ENCODE measurements around the gene QPCT.
"Not testable (repeated sequence)": the region's sequence is repeated elsewhere in the genome, so short reads cannot be mapped to it uniquely, and the experiment has no call there.

Gene QPCT

DNA sequence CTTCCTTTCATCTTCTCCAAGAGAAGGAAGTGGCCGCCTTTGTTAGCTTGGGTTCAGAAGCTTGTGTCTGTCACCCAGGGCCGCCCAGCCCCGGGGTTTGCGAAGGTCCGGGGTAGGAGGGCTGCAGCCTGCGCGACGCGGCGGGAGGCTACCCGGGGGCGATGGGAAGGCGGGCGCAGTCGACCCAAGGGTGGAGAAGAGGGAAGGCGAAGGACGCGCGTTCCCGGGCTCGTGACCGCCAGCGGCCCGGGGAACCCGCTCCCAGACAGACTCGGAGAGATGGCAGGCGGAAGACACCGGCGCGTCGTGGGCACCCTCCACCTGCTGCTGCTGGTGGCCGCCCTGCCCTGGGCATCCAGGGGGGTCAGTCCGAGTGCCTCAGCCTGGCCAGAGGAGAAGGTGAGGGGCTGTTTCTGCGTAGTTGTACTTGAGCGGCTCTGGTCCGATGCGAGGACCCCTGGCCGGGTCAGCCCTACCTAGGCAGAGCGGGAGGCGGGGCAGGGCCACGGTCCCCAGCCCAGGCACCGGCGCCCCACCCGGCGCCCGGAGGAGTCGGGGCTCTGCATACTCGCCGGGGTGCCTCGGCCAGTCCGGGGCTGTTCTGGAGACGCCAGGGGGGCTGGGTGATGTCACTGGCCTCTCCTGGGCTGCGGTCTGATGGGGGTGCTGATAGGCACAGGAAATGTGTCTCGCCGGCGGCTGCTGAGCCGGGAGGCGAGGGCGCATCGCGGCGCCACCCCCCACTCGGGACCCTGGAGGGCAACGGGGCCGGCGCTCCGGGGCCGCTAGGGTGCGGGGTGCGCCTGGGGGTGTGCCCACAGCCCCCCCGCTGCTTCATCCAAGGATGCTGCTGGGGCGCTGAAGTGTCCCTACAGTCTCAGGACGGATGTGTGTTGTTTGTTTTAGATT lies at the start of gene QPCT:
TSS of gene QPCT (plus strand) at position 178 of the 909 bp plus-strand sequence. CDS start at position 280, 102 bp downstream.
- DNase-seq: peak; percentile 60

DNA sequence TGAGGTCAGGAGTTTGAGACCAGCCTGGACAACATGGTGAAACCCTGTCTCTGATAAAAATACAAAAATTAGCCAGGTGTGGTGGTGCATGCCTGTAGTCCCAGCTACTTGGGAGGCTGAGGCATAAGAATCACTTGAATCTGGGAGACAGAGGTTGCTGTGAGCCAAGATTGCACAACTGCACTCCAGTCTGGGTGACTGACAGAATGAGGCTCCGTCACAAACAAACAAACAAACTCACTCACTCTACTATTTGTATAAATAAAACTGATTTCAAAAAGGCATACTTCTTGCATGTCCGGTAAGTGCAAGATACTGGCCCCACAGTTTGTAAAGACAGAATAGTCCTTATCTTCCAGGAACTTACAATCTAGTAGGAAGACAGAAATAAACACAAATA lies 49.6 kb upstream of the QPCT start:
- DNase-seq: not testable (repeated sequence)

DNA sequence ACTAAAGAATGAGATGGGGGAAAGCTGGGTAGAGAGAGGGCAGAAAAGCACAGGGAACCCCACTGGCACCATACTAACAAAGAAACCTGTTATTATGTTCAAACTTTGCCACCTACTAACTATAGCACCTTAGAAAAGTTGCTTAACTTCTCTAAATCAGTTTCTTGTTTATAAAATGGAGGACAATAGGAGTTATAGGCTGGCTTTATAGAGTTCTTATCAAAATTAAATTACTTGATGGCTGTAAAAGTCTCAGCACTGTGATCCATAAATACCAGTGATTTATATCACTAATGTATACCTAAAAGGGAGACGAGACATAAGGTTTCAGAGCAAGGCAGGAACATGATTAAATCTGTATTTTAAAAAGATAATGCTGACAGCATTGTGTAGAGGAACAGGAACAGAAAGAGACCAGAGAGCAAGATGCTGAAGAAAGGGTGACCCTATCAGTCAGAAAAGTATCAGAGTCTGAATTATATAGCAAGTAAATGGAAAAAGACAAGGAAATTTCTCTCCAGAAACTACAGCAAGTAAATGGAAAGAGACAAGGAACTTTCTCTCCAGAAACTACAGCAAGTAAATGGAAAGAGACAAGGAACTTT lies 48.9 kb upstream of the QPCT start:
- no peak for DNase-seq

DNA sequence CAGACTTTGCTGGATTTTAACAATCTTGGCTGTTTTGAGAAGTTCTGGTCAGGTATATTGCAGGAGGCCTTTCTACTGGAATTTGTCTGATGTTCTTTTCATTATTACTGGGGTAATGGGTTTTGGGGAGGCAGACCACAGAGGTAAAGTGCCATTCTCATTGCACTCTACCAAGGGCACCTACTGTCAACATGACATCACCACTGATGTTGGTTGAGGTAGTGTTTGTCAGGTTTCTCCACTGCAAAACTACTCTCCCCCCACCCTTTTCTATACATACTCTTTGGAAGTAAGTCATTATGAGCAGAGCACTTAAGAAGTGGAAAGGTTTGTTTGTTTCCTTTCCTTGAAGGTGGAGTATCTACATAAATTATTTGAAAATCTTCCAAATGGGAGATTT lies 46.8 kb upstream of the QPCT start:
- no peak for DNase-seq

DNA sequence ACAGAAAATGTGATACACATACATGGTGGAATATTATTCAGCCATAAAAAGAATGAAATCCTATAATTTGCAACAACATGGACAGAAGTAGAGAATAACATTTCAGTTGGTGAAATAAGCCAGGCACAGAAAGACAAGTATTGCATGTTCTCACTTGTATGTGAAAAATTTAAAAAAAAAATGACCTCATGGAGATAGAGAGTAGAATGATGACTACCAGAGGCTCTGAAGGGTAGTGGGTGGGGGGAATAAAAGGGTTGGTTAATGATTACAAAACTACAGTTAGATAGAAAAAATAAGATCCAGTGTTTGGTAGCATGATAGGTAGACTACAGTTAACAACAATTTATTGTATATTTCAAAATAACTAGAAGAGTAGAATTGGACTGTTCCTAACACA lies 44.3 kb upstream of the QPCT start:
- DNase-seq: no peak

DNA sequence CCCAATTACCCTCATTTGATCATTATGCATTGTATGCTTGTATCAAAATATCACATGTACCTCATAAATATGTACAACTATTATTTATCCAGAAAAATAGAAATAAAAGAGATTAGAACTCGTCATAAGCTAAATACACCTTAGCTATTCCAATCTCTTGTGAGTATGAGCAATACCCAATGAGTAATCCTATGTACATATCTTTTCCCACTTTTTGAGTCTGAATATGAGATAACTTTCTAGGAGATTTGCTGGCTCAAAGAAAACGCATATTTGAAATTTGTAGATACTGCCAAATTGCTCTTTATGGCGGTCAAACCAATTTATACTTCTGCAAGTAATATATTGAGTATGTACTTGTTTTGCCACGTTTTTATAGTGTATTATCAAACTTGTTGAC lies 43.9 kb upstream of the QPCT start:
- no peak for DNase-seq

DNA sequence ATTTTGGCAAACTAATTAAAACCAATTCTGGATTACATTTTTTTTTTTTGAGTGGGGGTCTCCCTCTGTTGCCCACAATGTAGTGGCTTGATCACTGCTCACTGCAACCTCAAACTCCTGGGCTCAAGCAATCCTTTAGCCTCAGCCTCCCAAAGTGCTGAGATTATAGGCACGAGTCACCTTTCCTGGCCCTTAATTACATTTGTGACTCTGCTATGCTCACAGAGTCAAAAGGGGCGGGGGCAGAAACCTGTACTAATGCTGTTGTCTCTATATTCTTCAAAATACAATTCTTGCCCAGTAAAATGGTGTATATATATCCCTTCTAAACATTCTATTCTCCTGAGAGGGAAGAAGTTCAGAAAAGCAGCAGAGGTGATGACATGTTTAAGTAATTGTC lies 43.0 kb upstream of the QPCT start:
- no peak for DNase-seq

DNA sequence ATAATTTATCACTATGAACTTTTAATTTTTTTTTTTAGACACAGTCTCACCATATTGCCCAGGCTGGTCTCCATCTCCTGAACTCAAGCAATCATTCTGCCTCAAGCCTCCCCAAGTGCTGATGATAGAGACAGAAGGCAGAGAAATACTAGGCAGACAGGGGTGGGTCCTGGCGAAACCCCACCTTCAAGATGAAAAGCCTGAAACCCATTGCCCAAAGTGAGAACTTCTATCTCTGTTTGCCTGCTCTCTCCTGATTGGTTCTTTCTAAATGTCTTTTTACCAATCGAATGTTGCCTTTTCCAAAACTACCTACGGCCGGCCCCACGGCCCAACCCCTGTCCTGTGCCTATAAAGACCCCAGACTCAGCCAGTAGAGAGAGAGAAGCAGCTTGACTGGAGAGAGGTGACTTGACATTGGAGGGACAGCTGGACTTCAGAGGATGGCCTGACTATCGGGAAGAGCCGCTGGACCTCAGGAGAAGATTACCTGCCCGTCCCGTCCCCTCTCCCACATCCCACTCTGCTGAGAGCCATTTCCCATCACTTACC lies 41.7 kb upstream of the QPCT start:
- DNase-seq: no peak

DNA sequence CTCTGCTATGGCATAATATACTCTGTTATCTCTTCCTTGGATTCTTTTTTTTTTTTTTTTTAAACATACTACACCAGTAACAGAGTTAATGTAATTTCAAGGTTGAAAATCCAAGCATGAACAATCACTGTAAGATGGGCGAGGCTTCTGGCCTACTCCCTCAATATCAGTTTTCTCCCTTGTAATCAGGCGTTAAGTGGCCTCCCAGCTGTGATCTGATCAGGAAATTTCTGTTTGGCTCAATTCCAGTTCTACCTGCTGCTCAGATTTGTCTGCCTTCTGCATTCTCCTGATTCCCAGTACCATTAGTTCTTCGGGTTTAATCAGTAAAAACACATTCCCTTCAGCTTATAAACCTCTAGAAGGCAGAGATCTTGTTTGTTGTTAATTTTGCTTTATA lies 38.4 kb upstream of the QPCT start:
- DNase-seq: no peak

DNA sequence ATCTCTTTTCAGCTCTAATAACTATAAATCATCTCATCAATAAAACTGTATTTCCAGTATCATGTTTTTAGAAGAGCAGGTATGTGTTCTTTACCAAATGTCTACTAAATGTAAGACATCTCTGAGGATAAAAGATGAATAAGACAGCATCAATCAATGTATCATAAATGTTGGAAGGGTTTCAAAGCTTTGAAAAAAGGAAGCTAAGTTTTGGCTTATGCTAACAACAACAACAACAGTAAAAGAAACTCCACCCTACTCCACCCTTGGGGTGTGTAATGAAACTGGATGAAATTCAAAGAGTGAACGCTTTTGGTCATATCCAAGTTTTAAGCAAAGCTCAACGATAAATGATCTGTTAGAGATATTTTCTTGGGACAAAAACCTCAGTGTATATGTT lies 36.9 kb upstream of the QPCT start:
- DNase-seq: no peak

DNA sequence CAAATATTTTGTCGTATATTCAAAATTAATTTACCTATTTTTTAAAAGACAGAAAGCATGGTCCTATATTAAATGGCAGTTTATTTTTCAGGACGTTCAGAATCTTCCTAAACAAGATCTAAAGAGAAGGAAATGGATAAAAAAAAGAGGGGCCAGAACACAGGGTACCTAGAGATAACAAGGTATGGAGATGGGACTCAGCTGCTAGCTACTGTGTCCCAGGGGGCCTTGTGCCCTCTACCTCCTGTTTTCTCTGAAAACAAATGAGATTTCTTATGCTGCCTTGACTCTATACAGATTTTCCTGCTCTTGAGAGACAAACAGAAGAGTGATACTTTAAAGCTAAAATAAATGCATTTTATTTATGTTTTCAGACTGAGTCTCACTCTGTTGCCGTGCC lies 29.1 kb upstream of the QPCT start:
- DNase-seq: no peak

DNA sequence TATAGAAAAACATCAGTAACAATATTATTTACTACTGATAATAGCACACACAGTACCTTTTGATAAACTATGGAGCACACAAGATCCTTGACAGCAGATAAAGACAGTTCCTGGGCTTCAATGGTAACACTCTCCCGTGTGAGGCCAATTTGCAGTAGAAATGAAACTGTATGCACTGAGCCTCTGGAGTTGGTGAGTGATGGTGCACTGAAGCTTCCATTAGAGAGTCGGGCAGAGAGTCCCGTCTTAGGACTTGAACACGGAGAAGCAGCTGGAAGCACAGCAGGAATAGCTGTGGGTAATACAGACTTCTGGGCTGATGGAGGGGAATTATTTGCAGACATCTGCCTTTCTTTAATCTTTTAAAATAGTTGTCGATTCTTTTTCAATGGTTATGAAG lies 28.2 kb upstream of the QPCT start:
- no peak for DNase-seq

DNA sequence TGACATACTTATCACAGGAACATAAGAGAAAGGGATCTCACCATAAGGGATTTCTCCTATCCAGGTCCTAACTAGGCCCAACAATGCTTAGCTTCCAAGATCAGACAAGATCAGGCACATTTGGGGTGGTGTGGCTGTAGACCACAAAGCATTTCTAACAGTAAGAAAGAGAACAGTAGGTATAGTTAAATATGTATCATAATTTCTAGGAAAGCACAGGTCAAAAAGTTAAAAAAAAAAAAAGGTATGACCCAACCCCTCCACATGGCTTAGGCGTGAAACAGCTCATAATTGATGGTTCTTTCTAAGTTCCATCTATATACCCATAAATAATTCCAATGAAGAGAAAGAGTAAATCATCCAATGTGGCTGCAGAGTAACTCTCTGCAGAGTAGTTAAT lies 26.7 kb upstream of the QPCT start:
- DNase-seq: no peak

DNA sequence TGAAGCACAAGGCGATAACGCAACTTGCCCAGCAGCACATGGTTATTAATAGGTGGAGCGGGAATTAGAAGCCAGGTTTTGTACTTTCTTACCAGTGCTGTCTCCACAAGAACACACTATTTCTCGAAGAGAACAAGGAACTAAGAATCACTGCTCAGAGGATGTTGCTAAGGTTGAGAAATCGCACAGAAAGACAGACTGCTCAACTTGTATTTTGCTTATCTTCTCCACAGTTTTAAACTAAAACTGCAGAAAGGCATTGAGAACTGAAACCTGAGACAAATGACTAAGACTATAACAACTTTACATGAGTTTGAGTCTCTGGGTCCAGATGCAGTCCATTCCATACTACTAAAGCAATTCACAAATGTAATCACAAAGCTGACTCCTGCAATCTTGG lies 26.0 kb upstream of the QPCT start:
- no peak for DNase-seq

DNA sequence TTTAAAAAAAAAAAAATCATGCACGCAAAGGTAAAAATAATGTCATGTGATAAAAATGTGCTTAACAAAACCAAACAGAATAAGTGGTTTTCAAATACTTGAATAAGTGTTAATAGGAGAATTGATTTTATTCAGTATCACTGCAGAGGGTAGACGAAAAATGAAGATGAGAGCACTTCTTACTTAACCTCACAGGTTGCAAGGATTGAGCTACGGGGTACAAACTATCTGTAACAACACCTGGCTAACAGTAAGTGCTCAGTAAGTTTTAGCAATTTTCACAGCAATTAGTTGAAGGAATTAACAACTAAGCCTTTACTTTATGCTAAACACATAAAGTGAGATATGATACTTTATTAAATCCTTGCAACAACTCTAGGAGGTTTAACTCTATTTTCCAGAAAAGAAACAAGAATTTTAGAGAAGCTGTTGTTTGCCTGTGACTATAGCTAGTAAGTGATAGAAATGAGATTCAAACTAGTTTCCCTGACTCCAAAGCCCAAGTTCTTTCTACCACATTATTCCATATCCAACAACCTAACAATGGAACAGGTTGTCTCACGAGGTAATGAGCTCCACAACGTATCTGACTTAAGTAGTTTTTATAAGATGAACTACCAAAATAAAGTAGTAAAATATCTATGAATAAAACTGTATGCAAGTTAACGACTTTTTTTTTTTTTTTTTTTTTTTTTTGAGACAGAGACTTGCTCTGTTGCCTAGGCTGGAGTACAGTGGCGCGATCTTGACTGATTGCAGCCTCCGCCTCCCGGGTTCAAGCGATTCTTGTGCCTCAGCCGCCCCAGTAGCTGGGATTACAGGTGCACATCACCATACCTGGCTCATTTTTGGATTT lies 24.4 kb upstream of the QPCT start:
- no peak for DNase-seq

DNA sequence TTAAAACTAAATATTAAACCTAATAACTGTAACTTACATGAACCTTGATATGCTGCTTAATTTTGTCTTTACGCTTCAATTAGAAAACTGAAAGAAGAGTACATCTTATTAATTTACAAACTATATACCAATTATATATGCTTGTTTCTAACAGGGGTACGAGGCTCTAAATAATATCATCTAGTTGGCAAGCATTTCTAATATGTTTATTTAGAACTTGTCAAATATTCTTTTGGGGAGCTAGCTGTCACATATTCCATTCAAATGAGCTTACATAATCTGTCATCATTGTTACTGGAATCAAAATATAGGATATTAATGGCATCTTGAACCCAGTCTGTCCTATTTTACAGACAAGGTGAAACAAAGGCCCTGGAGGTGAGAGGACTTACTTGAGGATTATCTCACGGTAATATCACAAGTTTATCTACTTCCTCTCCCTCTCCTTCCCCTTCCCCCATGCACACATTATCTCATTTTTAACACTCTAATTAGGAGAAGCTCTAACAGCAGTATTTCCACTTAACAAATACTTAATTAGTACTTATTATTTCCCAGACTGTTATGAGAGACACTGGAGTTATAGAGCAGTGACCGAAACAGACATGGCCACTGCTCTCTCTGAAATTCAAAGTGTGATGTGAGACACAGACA lies 23.3 kb upstream of the QPCT start:
- DNase-seq: no peak

DNA sequence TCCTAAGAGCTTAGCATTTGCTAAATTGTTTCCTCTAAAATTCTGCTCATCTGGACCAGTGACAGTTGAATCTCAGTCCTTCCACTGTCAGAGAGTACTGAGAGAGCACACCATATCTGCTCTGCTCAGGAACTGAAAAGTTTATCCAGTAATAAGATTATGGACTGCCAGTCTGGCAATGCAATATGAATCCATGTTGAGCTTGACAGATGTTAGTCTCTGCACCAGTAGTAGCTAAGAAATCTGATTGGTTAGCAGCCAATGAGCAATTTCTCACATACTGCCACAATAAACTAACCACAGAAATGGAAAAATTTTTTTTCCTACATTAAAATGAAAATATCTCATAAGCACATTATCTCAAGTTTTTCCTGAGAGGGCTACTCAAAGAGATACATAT lies 22.1 kb upstream of the QPCT start:
- no peak for DNase-seq

DNA sequence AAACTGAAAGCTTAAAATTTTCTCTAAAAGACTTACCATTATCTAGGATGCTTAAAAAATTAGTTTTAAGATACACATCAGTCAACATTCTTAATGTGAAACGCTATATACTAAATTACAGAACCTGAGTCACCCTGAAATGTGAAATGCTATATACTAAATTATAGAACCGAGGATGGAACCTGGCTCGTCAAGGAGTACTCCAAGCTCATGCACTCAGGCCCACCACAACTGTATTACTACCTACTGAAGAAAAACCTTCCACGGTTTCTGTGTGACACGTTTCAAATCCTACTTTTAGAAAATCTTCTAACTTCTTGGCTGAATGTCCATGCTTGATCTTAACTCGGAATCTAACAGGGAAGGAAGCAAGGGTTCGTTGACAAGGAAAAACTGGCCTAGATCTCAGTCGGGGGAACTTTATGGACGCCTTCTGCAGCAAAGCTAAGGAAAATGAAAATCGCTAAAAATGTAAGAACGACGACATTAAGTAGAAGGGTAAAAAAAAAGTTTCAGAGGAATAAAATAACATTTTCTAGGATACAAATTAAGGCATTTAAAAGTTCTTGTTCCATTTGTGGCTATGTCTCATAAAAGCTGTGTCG lies 21.2 kb upstream of the QPCT start:
- DNase-seq: no peak

DNA sequence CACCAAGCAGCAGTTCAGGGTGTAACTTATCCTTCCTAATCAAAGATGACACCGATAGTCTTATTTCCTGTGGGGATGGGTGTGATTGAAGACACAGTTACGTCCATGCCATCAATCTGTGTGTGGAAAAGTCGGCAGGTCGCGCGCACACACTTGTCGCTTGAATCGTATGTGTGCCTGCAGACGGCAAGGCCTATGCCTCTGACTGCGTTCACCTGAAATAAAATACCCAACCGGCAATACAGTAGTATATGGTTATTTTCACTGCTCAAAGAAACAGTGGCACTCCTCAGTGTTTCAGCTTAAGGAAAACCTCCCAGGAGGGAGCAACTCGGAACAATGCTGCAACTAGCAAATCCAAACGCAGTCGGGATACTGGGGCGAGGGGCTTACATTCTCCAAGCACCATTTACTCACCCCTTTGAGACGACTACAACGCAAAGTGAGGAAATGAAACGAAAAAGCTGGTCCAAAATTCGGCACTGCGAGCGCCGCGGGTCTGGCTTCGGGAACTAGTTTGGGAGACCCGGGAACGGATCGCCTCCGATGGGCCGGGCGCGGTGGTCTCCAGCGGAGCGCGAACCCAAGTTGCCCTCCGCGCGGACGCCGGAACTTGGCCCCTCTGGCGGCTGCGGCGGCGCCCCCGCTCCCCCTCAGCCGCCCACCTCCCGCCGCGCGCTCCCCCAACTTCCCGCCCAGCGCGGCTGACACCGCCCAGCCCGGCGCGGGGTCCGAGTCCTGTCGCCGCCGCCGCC lies 20.5 kb upstream of the QPCT start:
- DNase-seq: peak; percentile 65

DNA sequence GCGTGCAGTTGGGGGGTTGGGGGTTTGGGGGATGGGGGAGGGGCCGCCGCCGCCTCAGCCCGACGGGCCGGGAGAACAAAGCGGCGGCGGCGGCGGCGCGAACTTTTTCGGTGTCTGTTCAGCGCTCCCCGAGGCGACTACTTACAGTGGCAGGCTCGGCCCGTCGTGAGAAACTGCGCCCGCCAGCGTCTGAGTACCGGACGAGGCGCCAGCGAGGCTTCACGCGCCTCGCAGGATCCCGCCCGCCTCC lies 20.0 kb upstream of the QPCT start:
- DNase-seq: no peak

DNA sequence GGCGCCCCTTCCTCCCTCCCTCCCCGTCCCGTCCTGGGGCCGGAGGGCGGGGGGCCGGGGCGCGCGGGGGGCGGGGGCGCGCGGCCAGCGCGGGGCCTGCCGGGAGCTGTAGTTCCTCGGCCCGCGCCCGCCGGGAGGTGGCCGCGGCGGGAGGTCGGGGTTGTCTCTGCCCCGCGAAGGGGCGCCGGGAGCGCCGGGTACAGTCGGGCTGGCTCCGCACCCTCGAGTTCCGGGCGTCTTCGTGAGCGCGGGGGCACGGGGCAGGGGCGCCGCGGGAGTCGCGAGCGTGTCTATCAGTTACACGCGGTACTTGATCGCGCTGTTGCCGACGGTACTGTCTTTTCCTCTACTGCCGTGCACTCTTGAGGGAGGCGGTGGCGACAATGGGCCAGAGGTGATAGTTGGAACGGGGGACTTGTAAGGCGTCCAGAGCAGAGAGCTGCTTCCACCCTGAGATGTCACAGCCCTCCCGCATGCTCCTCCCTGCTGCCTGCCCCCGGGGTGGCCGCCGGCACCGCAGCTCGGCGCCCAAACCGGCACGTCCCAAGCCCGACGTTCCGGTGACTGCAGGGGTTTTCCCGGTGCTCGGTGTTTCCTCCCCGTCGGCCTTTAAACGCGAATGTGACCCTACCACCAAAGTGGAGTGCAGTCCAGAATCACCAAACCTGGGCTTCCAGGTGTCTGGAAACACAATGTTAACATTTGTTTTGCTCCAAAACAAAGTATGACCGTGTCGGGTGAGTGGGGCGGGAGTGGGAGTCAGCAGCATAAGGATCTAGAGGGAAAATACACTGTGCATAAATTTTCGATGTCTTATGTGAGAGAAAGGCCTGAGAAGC lies 19.4 kb upstream of the QPCT start, which contains the start of gene PRKD3:
TSS of gene PRKD3 (minus strand) at position 48 of the 839 bp plus-strand sequence. CDS start 8,309 bp downstream, outside the sequence.
- peak; percentile 91 for DNase-seq
